Amniotic epithelial cell (primary cell): ENCODE data around the gene AVL9.
"Not testable (repeated sequence)": the region's sequence is repeated elsewhere in the genome, so short reads cannot be mapped to it uniquely, and the experiment has no call there.

Experiments
- DNase-seq: peaks from one replicate; pipeline ENCODE4 v3.0.0-alpha.2; 2010; ENCODE audit warnings: low read depth

AVL9 gene

GRCh38 chr7:32495298-32496051 lies at the start of gene AVL9:
TSS of gene AVL9 (plus strand) at chr7:32495489. CDS start at chr7:32495710, 221 bp downstream.
- DNase-seq: peak; percentile 92

GRCh38 chr7:32447218-32447617 lies 48.1 kb upstream of the AVL9 start:
- DNase-seq: no peak

GRCh38 chr7:32453341-32454011 lies 41.8 kb upstream of the AVL9 start:
- no peak for DNase-seq

- DNase-seq: no peak
Observed at GRCh38 chr7:32458025-32458424, 37.3 kb upstream of the AVL9 start.

GRCh38 chr7:32459788-32460187 lies 35.5 kb upstream of the AVL9 start:
- no peak for DNase-seq

- DNase-seq: no peak
Observed at GRCh38 chr7:32461484-32461883, 33.8 kb upstream of the AVL9 start.

- DNase-seq: no peak
Observed at GRCh38 chr7:32462451-32462850, 32.8 kb upstream of the AVL9 start.

GRCh38 chr7:32462977-32463376 lies 32.3 kb upstream of the AVL9 start:
- no peak for DNase-seq

GRCh38 chr7:32464641-32465416 lies 30.5 kb upstream of the AVL9 start:
- not testable (repeated sequence) for DNase-seq

GRCh38 chr7:32470004-32470403 lies 25.3 kb upstream of the AVL9 start:
- DNase-seq: not testable (repeated sequence)

GRCh38 chr7:32470871-32471270 lies 24.4 kb upstream of the AVL9 start:
- DNase-seq: no peak

GRCh38 chr7:32472015-32472414 lies 23.3 kb upstream of the AVL9 start:
- no peak for DNase-seq

- no peak for DNase-seq
Observed at GRCh38 chr7:32474008-32474407, 21.3 kb upstream of the AVL9 start.

GRCh38 chr7:32476816-32477648 lies 18.3 kb upstream of the AVL9 start:
- no peak for DNase-seq

GRCh38 chr7:32477649-32477980 lies 17.7 kb upstream of the AVL9 start:
- no peak for DNase-seq

GRCh38 chr7:32479574-32480200 lies 15.6 kb upstream of the AVL9 start:
- peak; percentile 51 for DNase-seq

- DNase-seq: no peak
Observed at GRCh38 chr7:32481176-32481575, 14.1 kb upstream of the AVL9 start.

- DNase-seq: no peak
Observed at GRCh38 chr7:32481921-32482320, 13.4 kb upstream of the AVL9 start.

GRCh38 chr7:32489788-32490126 lies 5.5 kb upstream of the AVL9 start:
- no peak for DNase-seq

- DNase-seq: peak; percentile 94
Observed at GRCh38 chr7:32490127-32490796, 5.0 kb upstream of the AVL9 start, which contains the start of gene LSM5. TSS of gene LSM5 (minus strand) at chr7:32490380. CDS start at chr7:32490365, 15 bp downstream.

GRCh38 chr7:32494946-32495297 lies 367 bp upstream of the AVL9 start:
- no peak for DNase-seq
